Rectal smooth muscle tissue (tissue), 1 donor: ENCODE results near the gene RHOXF2B.
"Not testable (repeated sequence)": the region's sequence is repeated elsewhere in the genome, so short reads cannot be mapped to it uniquely, and the experiment has no call there.

Source experiments
- H3K27ac ChIP-seq: one replicate; pipeline ENCODE4 v1.7.0; 2013; ENCODE audit warnings: low read depth, low read length, inconsistent platforms
- H3K27me3 ChIP-seq: one replicate; pipeline ENCODE4 v1.7.0; 2013; ENCODE audit warnings: low read length; ENCODE audit not compliant: control insufficient read depth, insufficient read depth
- H3K36me3 ChIP-seq: one replicate; pipeline ENCODE4 v1.7.0; 2013; ENCODE audit warnings: low read length; ENCODE audit not compliant: control insufficient read depth, insufficient read depth
- H3K4me1 ChIP-seq: one replicate; pipeline ENCODE4 v1.7.0; 2013; ENCODE audit warnings: low read length; ENCODE audit not compliant: control insufficient read depth, insufficient read depth
- H3K4me3 ChIP-seq: one replicate; pipeline ENCODE4 v1.7.0; 2013; ENCODE audit warnings: low read length
- H3K9ac ChIP-seq: one replicate; pipeline ENCODE4 v1.7.0; 2013; ENCODE audit warnings: low read length

Gene RHOXF2B

DNA sequence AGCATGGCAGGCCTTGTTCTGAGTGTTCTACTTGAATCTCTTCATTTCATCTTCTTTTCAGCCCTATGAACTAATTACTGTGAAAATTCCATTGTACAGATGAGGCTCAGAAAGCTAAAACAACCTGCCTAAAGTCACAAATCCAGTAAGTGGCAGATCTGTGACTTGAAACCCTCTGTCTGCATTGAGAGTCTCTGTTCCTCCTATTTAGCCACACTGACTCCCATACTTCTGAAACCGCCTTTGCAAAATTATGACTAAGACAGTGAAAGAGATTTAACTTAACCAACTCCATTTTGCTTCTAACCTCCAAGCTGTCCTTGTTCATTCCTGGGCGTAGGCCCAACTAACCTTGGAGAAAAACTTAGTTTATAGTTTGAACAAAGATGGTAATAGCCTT lies 35.2 kb downstream of the RHOXF2B start:
- not testable (repeated sequence) for H3K36me3 ChIP-seq, H3K4me3 ChIP-seq, H3K27me3 ChIP-seq, H3K4me1 ChIP-seq, H3K27ac ChIP-seq, H3K9ac ChIP-seq

DNA sequence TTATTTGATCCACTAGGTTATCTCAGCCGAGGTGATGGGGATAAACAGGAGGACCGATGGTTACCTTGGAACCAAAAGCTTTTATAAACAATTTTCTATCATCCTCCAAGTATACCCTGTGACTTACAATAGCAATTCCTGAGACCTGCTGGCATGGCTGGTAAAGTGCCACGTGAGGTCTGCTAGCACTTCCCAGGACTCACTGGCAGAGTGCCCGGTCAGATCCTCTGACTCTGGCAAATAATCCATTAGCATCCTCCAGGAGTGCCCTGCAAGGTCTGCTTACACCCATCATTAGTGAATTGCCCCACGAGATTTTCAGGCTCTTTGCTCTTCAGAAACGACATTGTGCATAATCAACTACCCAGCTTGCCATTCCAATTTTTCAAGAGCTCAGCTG lies 37.3 kb downstream of the RHOXF2B start:
- not testable (repeated sequence) for H3K4me1 ChIP-seq, H3K4me3 ChIP-seq, H3K27me3 ChIP-seq, H3K36me3 ChIP-seq, H3K27ac ChIP-seq, H3K9ac ChIP-seq

DNA sequence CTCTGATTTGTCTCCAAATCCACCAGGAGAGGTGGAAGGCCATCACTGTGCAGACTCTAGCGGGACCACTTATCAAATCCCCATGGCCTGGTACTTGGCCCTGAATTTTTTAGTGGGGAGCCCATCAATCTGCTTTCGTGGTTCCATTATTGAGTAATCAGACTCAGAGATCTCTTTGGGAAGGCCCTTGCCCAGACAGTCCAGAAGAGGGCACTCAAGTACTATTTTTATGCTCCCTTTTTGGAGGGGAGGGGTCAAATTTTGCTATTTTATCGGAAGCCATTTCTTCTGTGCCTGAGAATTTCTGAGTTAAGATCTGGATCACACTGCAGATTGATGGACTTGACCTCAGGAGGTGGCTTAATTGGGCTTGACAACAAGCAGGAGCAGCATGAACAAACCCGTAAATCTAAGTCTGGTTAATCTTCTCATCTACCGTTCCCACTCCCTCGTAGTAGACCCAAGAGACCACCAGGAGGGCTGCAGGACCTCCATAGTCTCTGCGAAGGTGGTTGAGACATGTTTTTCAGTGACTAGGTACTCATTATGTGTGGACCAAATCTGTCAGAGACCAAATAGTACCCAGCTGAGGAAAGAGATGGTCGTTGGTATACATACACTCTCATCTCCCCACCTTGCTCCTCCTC lies 38.3 kb downstream of the RHOXF2B start:
- H3K4me3 ChIP-seq, H3K27ac ChIP-seq, H3K27me3 ChIP-seq, H3K36me3 ChIP-seq, H3K9ac ChIP-seq, H3K4me1 ChIP-seq: not testable (repeated sequence)

DNA sequence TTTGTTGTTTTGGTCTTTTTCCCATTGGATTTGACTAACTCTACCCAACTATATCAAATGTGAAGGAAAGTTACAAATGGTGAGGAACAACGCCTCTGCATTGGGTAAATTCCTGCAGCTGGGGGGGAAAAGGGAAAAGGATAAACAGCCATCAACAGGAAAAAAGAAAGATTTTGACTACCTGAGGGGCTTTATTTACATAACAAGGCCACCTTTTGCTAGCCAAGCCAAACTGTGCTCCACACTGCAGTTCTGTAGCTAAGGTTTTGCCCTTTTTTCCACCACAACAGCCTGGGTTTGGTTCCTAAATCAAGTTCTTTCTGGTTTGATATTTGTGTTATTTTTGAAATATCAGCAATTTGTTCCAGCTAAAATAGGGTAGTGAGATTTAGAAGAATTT lies 40.8 kb downstream of the RHOXF2B start:
- Histone ChIP-seq H3K4me3 (no peak overlapping the region), H3K27ac (no peak overlapping the region), H3K4me1 (no peaks in the 10 kb centered on the region), H3K9ac (no peak overlapping the region), H3K27me3 (no peaks in the 10 kb centered on the region), H3K36me3 (no peaks in the 10 kb centered on the region)

DNA sequence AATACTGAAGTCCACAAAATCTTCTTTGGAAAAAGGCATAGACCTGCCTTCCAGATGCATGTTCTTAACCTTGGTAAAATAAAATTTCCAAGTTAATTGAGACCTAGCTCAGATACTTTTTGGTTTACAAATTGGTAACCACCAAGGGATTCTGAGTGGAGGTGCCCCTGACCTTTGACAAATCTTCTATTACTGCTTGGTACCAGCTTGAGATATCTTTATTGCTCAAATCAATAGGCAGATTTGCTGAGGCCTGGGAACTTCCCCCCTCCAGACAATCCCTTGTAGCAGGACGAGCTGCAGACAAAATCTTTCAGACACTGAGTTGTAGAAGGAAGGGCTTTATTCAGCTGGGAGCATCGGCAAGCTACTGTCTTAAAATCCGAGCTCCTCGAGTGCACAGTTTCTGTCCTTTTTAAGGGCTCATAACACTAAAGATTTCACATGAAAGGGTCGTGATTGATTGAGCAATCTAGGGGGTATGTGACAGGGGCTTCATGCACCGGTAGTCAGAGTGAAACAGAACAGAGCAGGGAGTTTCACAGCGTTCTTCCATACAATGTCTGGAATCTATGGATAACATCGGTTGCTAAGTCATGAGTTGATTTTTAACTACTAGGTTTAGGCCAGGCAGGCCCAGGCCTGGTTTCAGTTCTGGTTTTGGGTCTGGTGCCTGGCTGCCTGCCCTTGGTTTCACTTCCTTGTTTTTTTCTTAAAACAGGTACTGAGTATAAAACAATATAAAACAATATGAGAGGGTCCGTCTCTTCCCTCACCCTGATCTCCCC lies 41.8 kb downstream of the RHOXF2B start:
- H3K4me3 ChIP-seq, H3K27me3 ChIP-seq, H3K9ac ChIP-seq, H3K27ac ChIP-seq, H3K4me1 ChIP-seq, H3K36me3 ChIP-seq: not testable (repeated sequence)

DNA sequence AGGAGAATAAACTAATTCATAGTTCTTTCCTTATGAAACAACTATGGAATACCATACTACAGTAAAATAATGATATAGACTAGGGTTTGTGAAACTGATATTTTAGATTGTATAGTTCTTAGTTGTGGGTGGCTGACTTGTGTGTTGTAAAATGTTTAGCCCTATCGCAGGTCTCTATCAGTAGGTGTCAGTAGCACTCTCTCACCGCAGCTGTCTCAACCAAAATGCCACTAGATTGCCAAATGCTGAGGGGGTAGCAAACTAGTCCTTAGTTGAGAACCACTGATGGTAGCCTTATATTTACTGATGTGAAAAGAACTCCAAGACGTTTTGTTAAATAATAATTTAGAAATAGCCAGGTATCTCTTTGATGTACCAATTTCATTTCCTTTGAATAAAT lies 48.1 kb downstream of the RHOXF2B start:
- H3K4me3 ChIP-seq, result no peak overlapping the region
- H3K9ac ChIP-seq, result no peak overlapping the region
- no peaks in the 10 kb centered on the region for H3K4me1 ChIP-seq
- no peak overlapping the region for H3K27ac ChIP-seq
- no peaks in the 10 kb centered on the region for H3K36me3 ChIP-seq
- H3K27me3 ChIP-seq, result no peaks in the 10 kb centered on the region

DNA sequence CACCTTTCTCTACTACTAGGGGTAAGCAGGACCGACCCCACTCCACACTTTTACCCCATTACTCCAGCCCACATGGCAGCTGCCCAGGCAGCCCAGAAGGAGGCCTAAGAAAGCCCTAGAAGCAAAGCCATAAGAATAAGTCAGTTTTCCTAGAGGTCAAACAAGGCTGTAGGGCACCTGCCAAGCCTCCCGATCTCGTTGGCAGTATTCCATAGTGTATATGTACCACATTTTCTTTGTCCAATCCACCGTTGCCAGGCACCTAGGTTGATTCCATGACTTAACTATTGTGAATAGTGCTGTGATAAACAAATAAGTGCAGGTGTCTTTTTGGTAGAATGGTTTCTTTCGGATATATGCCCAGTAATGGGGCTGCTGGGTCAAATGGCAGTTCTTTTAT lies 54.2 kb downstream of the RHOXF2B start:
- Histone ChIP-seq H3K36me3 (no peaks in the 10 kb centered on the region), H3K27me3 (no peaks in the 10 kb centered on the region), H3K27ac (no peak overlapping the region), H3K4me3 (no peak overlapping the region), H3K4me1 (no peaks in the 10 kb centered on the region), H3K9ac (no peak overlapping the region)

DNA sequence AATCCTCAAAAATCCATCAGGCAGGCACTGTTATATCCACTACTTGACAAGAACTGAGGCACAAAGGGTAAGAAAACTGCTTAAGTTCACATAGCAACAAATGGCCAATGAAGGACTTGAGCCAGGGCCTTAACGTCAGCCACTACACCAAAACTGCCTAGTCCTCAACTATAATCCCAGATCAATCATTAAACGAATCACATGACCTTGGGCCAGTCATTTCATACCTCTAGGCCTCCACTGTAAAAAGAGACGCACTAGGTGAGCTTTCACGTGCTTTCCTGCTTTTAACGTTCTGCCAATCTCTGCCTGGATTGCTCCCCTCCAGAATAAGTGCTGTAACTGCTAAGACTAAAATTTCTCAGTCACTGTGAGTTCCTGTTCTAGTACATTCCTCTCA lies 54.7 kb downstream of the RHOXF2B start:
- Histone ChIP-seq H3K4me3 (no peak overlapping the region), H3K27me3 (peaks cover 3% of the 10 kb centered on the region), H3K36me3 (no peaks in the 10 kb centered on the region), H3K4me1 (no peaks in the 10 kb centered on the region), H3K9ac (no peak overlapping the region), H3K27ac (no peak overlapping the region)
